HG02852 (cell line): ENCODE data around the gene PROM2.
"Not testable (repeated sequence)": the region's sequence is repeated elsewhere in the genome, so short reads cannot be mapped to it uniquely, and the experiment has no call there.

Experiments used
- ATAC-seq: cut with Tn5 transposase; IDR thresholded peaks from one replicate; pipeline ENCODE4 v1.9.1; 2021; ENCODE audit warnings: mild to moderate bottlenecking, moderate library complexity; ENCODE audit not compliant: unreplicated experiment

The PROM2 gene

DNA sequence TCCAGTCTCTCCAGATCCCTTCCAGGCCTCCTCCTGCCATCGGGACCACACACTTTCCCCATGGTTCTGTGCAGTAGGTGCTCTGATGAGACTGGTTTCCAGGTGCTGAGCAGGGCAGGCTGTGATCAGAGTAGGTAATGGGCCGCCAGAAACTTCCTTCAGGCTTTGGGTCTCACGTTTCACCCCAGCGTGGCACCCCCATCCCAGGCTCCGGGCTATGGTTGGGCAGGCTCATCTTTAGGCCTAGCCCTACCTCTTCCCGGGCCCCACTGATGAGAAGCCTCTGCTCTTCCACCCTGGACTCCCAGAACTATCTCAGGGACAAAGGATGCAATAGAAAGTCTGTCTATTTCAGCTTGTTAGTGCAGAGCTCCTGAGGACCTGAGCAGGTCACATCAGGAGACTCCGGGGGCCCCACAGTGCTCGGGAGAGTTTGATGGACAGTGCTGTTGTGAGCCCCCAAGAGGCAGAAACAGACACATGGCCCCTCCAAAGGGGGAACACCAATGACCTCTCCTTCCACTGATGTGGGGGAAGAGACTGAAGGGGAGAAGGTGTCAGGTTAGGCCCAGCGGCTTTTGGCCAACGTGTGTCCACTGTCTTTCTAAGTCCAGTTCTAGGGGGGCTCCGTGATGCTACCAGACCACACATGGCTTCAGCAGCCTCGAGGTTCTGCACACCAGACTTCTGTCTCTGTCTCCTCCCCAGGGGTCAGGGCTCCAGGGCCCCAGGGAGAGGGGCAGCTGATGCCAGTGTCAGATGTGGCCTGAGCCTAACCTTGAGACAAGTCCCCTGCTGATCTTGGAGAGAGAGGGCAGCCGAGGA lies 5.8 kb upstream of the PROM2 start:
- no peak for ATAC-seq

DNA sequence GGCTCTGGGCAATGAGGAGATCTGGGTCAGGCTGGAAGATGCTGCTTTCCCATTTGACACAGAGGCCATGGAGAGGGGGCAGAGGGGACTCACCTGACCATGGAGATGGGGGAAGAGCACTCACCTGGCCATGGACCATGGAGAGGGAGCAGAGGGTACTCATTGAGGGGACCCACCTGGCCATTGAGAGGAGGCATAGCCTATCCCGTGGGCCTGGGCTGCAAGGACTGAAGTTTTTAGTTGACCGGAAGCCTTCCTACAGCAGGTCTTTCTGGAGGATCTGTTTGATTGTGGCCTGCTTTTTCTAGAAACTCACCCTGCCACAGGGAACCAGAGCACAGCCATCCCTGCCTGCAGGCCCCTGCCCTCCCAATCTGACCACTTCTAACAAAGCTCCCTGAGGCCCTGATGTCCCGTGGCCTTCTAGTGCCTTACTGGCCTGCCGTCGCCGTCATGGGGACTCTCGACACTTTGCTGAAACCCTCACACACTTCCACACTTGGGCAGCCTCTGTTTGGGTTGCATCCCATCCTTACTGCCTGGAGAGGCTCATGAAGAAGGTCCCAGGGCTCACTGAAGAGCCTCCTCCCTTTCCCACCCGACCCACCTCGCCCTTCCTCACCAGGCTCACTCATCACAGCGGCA lies 5.1 kb upstream of the PROM2 start:
- no peak for ATAC-seq

DNA sequence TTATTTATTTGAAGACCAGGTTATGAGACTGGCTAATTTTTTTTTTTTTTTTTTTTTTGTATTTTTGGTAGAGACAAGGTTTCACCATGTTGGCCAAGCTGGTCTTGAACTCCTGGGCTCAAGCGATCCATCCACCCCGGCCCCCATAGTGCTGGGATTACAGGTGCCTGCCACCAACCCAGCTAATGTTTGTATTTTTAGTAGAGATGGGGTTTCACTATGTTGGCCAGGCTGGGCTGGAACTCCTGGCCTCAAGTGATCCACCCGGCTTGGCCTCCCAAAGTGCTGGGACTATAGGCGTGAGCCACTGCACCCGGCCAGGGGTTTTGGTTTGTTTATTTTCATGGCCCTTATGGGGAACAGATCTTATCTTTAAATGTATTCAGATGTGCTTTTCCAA lies 4.5 kb upstream of the PROM2 start:
- ATAC-seq: not testable (repeated sequence)

DNA sequence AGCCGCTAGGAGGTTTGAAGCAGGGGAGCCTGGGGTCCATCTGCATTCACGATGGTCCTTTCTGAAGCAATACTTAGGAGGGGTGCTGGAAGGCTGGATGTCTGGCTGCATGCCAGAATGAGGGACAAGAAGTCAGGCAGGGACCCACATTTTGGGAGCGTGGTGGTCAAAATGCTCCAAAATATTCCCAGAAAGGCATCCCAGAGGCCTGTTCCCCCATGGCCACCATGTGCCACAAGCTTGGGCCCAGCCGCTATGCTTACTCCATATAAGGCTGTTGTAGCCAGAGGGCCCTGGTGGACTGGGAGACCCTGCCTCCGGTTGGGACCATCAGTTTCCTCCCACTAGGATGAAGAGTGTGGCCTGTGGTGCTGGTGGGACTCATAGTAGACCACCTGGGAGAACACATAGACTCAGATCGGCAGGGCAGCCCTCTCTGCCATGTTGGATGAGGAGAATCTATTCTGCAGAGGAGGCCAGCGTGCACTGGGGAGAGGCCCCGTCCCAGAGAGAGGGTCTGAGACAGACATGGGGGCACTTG lies 3.6 kb upstream of the PROM2 start:
- no peak for ATAC-seq

DNA sequence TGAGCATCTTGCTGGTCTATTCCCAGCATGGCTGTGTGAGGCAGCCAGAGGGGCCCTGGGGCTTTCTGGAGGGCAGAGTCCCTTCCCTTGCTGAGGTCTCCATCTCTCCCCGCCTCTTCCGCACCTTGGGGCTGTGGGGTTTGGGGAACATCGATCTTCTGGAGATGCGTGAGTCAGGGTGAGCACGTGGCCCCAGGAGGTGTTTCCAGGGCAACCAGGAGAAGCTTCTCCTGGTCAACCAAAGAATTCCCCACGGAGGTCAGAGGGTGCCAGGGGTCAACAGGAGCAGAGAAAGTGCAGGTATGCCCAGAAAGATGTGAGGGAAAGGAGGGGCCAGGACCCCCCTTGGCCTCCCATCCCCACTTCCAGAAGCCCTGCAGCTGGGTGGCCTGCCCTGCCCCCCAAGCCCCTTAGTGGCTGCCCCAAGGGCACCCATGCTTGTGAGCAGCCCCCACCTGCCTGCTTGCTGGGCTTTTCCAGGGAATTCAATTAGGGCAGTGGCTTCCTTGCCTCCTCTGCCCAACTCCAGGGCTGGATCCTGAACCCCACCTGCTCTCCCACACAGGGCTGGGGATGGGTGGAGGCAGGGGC lies 2.8 kb upstream of the PROM2 start:
- ATAC-seq: no peak

DNA sequence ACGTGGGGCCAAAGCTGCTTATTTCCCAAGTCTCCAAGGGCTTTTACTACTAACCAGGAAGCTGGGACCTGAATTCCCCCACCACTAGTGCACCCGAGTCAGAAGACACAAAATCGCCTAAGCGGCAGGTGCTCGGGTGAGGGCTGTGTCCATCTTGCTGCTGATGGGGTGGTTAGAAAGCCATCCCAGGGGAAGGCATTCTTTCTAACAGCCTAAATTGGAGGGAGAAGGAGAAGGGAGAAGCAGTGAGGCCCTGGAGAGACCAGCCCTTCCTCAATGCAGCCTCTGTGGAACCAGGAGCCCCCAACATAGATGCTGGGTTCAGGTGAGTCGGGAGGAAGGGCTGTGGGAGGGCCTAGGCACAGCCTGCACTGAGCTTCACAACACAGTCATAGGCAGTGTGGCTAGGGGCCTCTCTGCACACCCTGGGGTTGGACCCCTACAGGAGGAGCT lies 1.9 kb upstream of the PROM2 start:
- ATAC-seq: no peak

DNA sequence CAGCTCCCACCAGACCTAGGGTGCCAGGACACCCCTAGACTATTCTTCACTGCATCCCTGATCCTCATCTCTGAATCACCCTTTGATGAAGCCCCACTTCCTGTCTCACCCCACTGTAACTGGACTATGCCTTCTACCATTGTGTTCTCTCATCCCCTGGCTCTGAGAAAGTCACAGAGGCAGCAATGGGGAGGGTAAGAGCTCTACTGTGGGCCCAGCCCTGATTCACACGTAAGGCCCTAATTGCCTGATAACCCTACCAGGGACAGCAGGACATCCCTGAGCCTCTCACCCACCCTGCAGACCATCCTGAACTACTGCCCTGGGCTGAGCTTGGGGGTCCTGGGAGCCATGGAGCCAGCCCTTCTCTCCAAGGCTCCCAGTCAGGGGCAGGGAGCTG lies 1.5 kb upstream of the PROM2 start:
- no peak for ATAC-seq

DNA sequence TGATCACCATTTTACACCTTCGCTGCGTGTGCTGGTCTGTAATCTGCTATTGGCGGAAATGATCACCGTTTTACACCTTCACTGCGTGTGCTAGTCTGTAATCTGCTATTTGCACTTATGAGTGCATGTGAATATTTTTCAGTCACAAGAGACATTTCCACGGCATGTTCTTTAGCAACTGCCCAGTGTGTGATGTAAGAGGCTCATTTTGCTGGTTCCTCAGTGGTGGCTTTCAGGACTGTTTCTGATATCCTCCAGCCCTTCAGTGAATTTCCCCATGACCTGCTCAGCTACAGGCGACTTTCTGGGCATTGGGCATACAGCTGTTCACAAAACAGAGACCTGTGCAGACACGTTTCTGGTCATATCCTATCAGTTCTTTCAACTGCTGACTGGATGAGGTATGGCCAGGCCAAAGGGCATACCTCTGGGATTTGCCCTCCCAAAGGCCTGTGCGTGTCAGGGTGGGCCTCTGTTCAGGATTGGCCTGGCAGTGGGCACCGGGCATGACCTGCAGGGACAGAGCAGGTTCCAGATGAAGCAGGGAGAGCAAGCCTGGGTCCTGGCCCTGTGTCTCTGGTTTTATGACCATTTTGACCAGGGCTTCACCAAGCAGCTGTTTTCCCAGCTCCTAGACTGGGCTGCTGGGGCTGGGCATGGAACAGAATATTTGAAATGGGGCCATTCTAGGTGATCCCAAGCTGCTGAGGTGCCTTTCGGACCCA lies 521 bp upstream of the PROM2 start:
- no peak for ATAC-seq

DNA sequence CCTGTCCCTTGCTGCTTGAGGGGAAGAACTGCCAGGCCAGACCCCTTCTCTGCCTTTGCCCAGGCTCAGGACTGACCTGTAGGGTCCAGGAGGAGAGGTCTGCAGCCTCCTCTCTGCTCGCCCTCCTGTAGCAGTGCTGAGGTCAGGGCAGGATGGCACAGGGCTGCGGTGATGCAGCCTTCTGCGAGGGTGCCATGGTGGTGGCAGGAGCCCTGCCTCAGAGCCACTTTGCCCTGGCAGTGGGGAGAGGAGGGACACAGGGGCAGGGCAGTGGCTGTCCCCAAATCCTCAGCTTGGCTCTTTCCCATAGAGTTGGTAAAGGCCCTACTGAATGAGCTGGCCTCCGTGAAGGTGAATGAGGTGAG lies 884 bp downstream of the PROM2 start:
- ATAC-seq: no peak

DNA sequence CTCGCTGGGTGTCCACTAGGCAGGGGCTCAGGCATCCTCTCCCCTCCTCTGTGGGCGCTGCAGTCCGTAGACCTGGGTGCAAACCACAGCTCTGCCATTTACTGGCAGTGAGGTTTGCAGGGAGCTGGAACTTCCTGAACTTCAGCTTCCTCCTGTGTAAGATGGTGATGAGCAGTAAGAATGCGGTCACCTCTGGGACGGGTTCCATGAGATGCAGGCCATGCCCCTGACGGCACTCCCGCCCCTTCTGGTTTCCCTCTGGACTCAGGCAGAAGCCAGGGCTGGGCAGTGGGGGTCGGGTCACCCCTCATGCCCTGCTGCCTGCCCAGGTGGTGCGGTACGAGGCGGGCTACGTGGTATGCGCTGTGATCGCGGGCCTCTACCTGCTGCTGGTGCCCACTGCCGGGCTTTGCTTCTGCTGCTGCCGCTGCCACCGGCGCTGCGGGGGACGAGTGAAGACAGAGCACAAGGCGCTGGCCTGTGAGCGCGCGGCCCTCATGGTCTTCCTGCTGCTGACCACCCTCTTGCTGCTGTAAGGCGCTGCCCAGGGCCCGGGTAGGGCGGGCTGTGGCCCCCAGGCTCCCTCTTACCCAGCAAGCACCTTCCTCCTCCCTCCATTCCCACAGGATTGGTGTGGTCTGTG lies 1.5 kb downstream of the PROM2 start:
- ATAC-seq: no peak

DNA sequence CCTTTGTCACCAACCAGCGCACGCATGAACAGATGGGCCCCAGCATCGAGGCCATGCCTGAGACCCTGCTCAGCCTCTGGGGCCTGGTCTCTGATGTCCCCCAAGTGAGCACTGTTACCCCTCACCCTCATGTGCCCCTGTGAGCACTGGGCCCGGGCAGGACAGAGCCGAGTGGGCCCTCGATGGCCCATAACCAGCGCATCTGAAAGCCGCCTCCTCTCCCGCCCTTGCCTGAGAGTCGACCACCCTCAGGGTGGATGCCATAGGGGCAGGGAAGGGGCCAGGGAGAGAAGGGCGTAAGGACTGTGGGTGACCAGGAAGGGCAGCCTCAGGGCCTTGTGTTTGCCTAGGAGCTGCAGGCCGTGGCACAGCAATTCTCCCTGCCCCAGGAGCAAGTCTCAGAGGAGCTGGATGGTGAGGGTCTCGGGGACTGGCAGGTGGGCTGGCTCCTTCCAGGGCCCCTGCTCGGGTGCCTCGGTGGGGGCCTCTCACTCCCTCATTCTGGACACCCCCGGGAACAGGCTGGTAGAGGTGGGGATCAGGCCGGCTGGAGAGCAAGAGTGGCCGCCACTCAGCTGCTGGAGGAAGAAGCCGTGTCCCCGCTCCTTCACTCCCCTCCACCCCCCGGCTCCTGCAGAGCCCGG lies 2.1 kb downstream of the PROM2 start:
- ATAC-seq: no peak

DNA sequence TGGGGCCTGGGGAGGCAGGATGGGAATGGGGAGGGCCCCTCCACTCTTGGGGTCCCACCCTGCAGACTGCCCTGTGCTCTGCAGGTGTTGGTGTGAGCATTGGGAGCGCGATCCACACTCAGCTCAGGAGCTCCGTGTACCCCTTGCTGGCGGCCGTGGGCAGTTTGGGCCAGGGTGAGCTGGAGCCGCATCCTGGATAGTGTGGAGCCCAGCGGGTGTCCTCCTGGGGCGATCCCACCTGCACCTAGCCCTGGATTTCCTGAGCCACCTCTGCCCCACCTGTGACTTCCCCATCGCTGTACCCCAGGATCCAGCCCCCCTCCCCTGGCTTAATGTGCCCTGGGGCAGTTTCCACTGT lies 2.6 kb downstream of the PROM2 start:
- ATAC-seq: no peak

DNA sequence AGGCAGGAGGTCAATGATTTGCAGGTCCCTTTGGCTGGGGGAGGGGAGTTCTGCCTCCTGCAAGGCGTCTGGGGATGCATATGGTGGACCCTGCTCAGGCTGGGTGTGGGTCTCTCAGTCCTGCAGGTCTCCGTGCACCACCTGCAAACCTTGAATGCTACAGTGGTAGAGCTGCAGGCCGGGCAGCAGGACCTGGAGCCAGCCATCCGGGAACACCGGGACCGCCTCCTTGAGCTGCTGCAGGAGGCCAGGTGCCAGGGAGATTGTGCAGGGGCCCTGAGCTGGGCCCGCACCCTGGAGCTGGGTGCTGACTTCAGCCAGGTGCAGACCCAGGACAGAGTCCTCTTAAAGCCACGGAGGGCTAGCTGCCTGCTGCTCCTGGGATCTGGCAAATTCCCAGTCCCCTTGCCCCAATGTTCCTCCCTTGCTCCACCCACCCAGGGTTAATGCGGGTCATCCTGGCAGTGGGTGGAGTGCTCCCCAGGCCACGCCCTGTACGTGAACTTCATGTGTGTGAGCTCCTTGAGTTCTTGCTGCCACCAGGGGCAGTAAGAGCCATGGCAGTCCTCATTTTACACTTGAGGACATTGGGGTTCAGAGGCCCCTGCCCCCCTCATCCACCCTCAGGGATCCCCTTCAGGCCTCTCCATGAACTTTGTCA lies 3.1 kb downstream of the PROM2 start:
- ATAC-seq: no peak

DNA sequence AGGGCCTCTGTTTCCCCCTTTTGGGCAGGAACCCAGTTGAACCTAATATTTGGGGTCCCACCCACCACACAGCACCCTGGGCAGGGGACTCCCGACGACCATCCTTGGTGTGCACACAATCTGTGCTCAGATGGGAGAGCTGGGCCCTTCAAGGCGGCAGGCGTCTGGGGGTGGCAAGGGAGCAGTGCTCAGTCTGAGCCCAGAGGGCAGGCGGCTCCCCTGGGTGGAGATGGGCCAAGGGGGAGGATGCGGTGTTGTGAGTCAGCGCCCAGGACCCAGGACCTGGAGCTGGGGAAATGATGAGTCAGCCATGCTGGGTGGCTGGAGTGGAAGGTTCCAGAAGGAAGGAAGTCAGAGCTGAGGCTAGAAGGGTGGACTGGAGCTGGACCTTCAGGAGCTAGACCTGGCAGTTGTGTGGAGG lies 3.8 kb downstream of the PROM2 start:
- no peak for ATAC-seq

DNA sequence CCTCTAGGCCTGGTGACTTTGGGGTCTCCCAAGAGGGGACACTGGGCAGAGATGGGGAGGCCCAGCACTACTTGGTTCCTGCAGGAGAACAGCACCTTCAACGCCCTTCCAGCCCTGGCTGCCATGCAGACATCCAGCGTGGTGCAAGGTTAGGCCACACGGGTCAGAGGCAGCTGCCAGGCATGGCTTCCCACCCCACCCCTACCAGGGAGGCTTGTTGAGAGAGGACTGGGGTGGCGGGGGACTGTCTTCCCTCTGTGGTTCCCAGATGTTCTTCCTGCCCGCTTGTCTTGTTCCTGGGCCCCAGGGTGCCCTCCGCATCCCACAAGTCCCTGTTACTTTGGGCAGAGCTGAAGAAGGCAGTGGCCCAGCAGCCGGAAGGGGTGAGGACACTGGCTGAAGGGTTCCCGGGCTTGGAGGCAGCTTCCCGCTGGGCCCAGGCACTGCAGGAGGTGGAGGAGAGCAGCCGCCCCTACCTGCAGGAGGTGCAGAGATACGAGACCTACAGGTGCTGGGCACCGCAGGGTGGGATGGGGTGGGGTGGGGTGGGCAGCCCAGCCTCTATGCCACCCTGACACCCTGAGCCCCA lies 4.5 kb downstream of the PROM2 start:
- ATAC-seq: no peak

DNA sequence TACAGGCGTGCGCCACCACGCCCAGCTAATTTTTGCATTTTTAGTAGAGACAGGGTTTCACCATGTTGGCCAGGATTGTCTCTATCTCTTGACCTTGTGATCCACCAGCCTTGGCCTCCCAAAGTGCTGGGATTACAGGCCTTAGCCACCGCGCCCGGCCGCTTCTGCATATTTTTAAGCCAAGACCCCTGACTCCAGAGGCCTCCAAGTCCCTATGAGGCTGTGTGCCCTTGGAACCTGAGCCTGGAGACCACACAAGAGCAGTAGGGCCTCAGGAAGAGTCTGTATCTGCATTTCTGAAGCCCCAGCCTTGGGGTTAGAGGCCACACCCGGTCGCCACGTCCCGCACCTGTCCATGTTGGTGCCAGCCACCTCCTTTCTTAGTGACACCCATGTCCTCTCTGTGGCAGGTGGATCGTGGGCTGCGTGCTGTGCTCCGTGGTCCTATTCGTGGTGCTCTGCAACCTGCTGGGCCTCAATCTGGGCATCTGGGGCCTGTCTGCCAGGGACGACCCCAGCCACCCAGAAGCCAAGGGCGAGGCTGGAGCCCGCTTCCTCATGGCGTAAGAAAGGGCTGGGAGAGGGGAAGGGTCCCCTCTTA lies 5.3 kb downstream of the PROM2 start:
- ATAC-seq: no peak

DNA sequence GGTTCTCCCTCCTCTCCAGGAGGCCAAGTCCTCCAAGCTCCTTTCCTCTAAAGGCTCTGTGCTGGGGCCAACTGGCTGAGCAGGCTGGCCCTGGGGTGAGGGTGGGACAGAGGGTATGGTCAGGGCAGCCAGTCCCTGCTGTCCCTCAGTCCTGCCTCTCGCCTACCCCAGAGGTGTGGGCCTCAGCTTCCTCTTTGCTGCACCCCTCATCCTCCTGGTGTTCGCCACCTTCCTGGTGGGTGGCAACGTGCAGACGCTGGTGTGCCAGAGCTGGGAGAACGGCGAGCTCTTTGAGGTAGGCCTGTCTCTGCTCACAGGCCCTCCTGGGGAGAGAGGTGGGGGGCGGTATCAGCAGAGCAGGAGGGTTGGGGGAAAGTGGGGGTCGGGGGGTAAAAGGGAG lies 6.8 kb downstream of the PROM2 start:
- no peak for ATAC-seq

DNA sequence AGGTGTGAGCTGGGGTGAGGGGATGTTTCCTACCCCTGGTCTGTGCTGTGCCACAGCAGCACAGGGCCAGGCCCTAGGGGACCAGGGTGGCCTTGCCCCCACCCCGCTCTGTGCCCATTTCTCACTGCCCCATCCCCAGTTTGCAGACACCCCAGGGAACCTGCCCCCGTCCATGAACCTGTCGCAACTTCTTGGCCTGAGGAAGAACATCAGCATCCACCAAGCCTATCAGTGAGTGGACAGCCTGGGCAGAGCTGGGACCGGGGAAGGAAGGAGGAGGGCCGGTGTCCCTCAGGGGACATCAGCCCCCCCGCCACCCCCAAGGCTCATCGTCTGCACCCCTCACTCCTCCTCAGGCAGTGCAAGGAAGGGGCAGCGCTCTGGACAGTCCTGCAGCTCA lies 7.5 kb downstream of the PROM2 start:
- ATAC-seq: no peak

DNA sequence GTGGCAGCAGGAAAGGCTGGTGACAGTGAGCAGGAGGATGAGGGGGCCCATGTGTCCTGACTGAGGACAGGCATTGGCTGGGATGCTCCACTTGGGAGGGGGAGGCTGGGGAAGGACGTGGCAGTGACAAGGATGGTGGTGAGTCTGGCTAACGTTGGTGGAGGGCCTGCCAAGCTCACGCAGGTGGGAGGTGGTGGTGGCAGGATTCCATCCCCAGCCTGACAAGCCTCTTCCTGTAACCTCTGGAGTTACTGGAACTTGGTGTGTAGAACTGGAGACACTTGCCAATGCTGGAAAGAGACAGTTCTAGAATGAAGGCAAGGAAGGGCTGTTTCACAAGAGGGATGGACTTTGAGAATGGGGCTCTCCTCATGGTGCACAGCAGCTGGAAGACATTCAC lies 8.2 kb downstream of the PROM2 start:
- no peak for ATAC-seq
